NCI-H1092 treated with DMSO at 0.1 percent for 48 hours (cell line): ENCODE measurements around the gene AKR1C3.
"Not testable (repeated sequence)": the region's sequence is repeated elsewhere in the genome, so short reads cannot be mapped to it uniquely, and the experiment has no call there.

Experiments used
- DNase-seq: peaks from one replicate; lab custom pipeline; 2025; lab: John Stamatoyannopoulos, UW

AKR1C3 gene

DNA sequence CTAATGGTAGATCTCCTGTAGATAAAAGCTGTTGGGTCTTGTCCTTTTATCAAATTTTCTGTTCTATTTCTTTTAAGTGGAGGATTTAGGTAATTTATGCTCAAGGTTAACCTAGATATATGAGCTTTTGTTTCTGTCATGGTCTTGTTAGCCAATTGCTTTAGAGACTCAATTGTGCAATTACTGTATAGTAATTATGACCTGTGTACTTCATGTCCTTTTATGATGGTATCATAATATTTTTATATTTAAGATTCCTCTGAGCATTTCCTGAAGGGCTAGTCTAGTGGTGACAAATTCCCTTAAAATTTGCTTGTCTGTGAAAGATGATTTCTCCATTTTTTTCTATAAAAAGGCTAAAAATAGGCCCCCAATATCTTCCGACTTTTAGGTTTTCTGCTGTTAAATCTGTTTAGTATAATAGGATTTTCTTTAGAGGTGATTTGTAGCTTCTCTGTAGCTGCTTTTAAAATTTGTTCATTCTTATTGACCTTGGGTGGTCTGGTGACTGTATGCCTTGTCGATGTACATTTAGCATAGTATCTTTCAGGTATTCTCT, 5.4 kb upstream of the AKR1C3 start:
- no peak for DNase-seq

DNA sequence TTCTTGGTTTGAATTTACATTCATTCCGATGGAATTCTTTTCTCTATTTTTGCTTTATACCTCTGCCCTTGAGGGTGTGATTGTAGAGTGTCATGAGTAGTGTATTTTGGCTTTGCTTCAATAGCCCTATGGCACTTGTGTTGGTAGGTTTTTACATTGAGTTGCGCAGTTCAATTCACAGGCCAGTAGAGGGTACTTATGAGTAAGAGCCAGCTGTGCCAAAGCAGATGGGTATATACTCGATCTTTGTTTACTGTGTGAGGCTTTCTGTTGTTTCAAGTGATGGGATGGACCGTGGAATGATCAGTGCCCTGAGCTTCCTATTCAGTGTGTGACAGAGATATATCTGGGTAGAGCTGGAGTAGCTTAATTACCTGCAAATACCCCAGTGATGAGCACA, 4.3 kb upstream of the AKR1C3 start:
- no peak for DNase-seq

DNA sequence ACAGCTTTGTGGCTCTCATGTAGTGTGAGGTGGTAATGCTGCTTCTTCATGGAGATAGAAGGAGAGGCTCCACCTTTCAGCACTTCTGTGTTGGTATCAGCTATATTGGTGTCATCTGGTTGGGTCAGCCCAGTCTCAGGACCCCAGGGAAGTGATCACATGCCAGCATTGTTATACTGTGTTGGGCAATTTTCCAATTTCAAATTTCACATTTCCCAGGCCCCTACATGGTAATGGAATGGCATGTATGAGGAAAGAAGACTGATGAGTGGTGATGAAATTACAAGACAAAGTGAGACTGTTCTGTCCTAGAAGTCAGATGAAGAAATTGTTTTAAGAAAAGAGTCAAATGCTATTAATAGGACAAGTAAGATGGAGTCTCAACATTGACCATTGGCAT, 3.7 kb upstream of the AKR1C3 start:
- no peak for DNase-seq

- no peak for DNase-seq
These were observed 3.0 kb upstream of the AKR1C3 start for GRCh38 chr10:5091196-5091595.

GRCh38 chr10:5092375-5092774, 1.8 kb upstream of the AKR1C3 start:
- no peak for DNase-seq

DNA sequence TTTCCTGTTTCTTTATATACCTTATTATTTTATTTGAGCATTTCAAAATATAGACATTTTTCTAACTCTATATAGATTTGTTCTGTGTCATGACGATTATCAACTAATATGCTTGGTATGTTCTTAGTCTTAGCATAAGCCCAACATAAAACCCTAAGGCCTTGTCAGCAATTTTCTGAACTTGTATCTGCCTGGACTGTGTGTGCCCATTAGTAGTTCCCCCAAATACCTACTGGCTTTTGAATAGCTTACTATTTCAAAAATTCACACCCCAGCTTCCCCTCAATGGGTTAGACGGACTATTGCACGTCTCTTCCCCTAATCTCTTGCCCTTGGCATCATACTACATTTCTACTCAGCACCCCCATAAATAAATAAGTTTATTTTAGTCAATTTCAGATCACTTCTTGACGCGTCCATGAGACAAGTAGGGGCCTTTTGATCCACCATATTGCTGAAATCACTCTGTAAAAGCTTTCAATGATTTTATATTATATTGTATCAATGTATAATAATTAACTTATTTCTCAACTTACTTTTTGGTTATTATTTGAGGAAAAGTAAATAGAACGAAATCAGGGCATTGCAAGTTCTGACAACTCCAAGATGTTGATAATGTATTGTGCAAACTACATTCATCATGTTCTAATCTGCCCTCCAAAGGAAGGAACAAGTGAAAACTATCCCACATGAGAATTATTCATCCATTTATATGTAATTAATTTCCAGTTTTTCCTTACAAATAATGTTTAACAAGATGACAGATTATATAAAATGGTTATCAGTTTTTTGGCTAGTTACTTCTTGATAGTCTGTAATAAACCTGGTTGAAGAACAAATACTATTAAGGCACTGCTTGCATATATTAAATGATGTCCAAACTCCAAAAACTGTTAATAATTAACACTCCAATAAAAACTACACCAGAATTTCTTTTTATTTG, 1.1 kb upstream of the AKR1C3 start:
- no peak for DNase-seq

GRCh38 chr10:5095687-5096086, 1.5 kb downstream of the AKR1C3 start:
- DNase-seq, result no peak

DNA sequence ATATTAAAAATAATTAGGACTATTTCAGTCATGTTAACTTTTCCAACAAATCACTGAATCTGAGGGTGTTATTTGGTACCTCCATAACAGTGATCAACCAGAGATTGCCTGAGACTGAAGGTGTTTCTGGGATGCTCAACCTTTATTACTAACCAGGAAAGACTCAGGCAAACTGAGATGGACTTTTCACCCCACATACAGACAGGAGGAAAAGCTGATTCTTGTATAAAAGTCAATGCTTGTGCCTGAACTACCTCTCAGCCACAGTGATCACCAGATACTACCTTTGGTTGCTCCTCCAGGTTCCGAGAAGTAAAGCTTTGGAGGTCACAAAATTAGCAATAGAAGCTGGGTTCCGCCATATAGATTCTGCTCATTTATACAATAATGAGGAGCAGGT, 1.9 kb downstream of the AKR1C3 start:
- DNase-seq, result no peak

- not testable (repeated sequence) for DNase-seq
These were observed 8.3 kb downstream of the AKR1C3 start for GRCh38 chr10:5102479-5102878.

GRCh38 chr10:5103481-5103880, 9.3 kb downstream of the AKR1C3 start:
- no peak for DNase-seq

- no peak for DNase-seq
These were observed 11.4 kb downstream of the AKR1C3 start for GRCh38 chr10:5105626-5106025.

DNA sequence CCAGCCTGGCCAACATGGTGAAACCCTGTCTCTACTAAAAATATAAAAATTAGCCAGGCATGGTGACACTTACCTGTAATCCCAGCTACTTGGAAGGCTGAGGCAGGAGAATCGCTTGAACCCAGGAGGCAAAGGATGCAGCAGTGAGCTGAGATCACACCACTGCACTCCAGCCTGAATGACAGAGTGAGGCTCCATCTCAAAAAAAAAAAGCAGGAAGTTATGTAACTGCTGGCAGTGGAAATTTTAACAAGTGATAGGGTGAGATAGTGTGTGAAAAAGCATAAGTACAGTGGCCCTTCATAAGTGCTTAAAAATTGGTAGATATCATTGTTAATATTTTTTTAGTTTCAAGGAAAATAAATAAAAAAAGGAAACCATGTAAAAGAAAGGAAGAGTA, 12.3 kb downstream of the AKR1C3 start:
- no peak for DNase-seq

GRCh38 chr10:5107860-5108526, 13.8 kb downstream of the AKR1C3 start:
- no peak for DNase-seq

DNA sequence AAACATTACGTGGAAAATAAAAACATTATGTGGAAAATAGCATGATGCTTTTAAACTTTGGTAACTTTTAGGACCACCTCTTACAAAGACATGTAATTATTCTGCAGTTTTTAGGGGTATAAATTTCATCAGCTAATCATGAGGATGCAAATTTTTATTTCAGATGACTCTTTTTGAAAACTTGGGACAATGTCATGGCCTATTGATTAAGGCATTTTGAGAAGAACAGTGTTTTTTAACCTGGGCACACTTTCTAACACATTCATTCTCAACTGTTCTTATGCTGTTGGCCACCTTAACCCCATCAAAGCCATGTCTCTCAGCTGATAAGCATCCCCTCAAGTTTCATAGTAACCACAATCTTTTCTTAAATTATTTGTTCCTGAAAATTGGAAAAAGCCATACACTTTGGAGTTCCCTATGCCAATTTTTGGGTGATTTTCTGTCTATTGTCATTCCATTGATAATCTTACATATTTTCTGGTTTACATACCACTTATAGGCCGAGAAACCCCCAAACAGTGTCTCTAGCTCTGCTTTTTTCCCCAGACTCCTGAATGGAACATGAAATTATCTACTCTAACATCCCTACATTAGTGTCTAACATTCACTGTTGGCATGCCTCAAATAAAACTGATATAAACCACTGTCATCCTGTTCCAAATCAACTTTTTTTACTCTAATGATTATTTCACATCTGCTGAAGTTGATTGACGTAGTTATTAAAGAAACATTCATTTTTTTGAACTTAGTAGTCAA, 14.6 kb downstream of the AKR1C3 start:
- DNase-seq, result no peak

DNA sequence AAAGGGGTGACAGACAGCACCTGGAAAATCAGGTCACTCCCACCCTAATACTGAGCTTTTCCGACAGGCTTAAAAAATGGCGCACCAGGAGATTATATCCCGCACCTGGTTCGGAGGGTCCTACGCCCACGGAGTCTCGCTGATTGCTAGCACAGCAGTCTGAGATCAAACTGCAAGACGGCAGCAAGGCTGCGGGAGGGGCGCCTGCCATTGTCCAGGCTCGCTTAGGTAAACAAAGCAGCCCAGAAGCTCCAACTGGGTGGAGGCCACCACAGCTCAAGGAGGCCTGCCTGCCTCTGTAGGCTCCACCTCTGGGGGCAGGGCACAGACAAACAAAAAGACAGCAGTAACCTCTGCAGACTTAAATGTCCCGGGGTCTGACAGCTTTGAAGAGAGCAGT, 15.6 kb downstream of the AKR1C3 start:
- DNase-seq, result not testable (repeated sequence)

GRCh38 chr10:5116621-5117020, 22.4 kb downstream of the AKR1C3 start:
- no peak for DNase-seq

DNA sequence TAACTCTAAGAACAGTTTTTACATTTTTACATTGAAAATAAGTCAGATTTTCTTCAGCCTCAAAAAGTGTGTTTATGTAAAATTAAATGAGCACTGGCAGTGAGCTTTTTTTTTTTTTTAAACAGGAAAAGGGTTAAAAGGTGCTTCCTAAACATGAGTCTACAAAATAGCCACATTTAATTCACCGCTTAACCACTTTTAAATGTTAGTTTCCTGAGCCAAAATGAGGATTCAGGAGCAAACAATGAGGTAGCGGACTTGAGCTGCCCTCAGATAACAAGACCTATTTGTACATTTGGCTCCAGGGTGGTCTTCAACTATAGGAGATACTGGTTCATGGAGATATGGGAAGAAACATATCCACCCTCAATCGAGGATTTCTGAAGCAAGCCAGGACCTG, 22.8 kb downstream of the AKR1C3 start:
- DNase-seq, result no peak

DNA sequence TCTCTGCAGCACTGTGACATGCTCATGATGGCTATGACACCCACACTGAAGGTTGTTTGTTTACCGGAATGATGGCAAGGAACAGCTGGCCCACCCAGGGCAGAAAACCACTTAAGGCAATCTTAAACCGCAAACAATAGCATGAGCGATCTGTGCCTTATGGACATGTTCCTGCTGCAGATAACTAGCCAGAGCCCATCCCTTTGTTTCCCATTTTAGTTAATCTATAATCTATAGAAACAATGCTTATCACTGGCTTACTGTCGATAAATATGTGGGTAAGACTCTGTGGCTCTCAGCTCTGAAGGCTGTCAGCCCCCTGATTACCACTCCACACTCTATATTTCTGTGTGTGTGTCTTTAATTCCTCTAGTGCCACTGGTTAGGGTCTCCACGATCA, 25.8 kb downstream of the AKR1C3 start:
- DNase-seq, result not testable (repeated sequence)

DNA sequence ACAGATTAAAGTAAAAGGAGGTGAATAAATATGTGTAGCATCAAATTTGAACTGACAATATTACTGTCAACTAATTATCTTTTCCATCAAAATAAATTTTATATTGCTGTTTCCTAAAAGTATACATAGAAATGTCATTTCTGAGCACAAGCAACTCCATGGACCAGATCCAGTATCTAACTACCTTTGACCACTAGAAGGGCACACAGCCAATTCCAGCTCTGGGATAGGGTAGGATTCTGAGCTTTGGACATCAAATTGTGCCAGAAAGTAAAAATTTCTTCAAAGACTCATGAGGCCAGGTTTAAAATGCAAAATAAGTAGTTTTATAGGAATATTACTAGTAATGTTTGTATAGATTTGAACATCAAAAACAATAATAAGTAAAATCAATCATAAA, 29.7 kb downstream of the AKR1C3 start:
- DNase-seq, result no peak

- no peak for DNase-seq
These were observed 31.3 kb downstream of the AKR1C3 start for GRCh38 chr10:5125315-5126044.

- DNase-seq, result no peak
These were observed 41.4 kb downstream of the AKR1C3 start for GRCh38 chr10:5135581-5135980.
